B cell (primary cell): ENCODE measurements around the gene NSRP1.

Source experiments
- CTCF ChIP-seq: fragments of 200-600 bp; IDR thresholded peaks from one replicate; pipeline ENCODE4 v1.8.0; 2022; ENCODE audit warnings: antibody characterized with exemption, mild to moderate bottlenecking
- EZH2 ChIP-seq: IDR thresholded peaks from 2 replicates; pipeline ENCODE4 v1.6.1; 2012; ENCODE audit warnings: borderline replicate concordance, low read depth, mild to moderate bottlenecking, moderate library complexity, low read length; ENCODE audit not compliant: insufficient read depth, poor library complexity, severe bottlenecking

GRCh38 chr17:30225919-30226553, 109.4 kb downstream of the NSRP1 start:
- TF ChIP-seq CTCF (no peak), EZH2 (no peak)
